HL-60 (cell line): Measurements from ENCODE around the gene HPCAL1.

Source experiments
- DNase-seq, 2 experiments: peaks; one replicate each; pipeline ENCODE4 v3.0.0-alpha.2; 2010 to 2020; ENCODE audit warnings: low read depth in 1 of 2, low spot score in 1 of 2
- H3K27ac ChIP-seq: fragments of 250-450 bp; sonication (Bioruptor Pico); replicated peaks from 2 replicates; pipeline ENCODE4 v1.5.1; 2020; ENCODE audit warnings: mild to moderate bottlenecking, moderate library complexity
- H3K27me3 ChIP-seq: fragments of 250-450 bp; sonication (Bioruptor Pico); 2 replicates; pipeline ENCODE4 v1.5.1; 2021; ENCODE audit warnings: mild to moderate bottlenecking, moderate library complexity; ENCODE audit not compliant: insufficient read depth, poor library complexity, severe bottlenecking
- H3K4me3 ChIP-seq: replicated peaks from 2 replicates; pipeline ENCODE4 v1.5.1; 2011; ENCODE audit warnings: mild to moderate bottlenecking, control low read depth, low read length; ENCODE audit not compliant: insufficient read depth
- GABPA ChIP-seq: IDR thresholded peaks from 2 replicates; pipeline ENCODE4 v1.6.1; 2012; ENCODE audit warnings: low read depth
- POLR2AphosphoS5 ChIP-seq: IDR thresholded peaks from 2 replicates; pipeline ENCODE4 v1.6.1; 2012; ENCODE audit warnings: low read depth
- SPI1 ChIP-seq: IDR thresholded peaks from 2 replicates; pipeline ENCODE4 v1.6.1; 2012; ENCODE audit warnings: low read depth, mild to moderate bottlenecking, borderline replicate concordance
- TF ChIP-seq, protein P1 (sequence below): IDR thresholded peaks from 2 replicates; pipeline ENCODE4 v1.6.1; 2012; ENCODE audit warnings: low read depth; ENCODE audit not compliant: insufficient replicate concordance
- TF ChIP-seq, protein P2 (sequence below): IDR thresholded peaks from one replicate; pipeline ENCODE4 v1.5.1; 2011; ENCODE audit warnings: low read length, control low read depth, inconsistent platforms; ENCODE audit not compliant: insufficient read depth

The HPCAL1 gene

DNA sequence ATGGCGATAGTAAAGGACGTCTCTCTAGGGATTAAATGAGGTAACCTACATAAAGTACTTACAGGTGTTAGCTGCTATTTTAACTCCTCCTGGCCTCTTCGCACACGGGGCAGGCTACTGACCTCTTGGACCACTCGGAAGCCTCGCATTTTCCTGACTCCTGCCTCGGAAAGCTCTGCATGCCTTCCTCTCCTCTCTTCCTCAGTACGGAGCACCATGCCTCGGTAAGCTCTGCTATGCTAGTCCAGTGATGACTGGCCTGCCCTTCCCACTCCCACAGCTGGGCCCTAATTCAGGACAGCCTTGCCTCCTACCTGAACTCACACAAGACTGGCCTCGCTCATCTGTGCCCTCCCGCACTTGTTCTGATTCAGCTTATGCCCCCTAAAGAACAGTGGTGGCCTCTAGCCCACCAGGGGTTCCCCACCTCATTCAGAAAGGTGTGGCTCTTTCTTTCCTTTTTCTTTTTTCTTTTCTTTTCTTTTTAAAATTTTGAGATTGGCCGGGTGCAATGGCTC is 22.7 kb upstream of the HPCAL1 start:
- DNase-seq, result no peak
- TF ChIP-seq, protein P1, sequence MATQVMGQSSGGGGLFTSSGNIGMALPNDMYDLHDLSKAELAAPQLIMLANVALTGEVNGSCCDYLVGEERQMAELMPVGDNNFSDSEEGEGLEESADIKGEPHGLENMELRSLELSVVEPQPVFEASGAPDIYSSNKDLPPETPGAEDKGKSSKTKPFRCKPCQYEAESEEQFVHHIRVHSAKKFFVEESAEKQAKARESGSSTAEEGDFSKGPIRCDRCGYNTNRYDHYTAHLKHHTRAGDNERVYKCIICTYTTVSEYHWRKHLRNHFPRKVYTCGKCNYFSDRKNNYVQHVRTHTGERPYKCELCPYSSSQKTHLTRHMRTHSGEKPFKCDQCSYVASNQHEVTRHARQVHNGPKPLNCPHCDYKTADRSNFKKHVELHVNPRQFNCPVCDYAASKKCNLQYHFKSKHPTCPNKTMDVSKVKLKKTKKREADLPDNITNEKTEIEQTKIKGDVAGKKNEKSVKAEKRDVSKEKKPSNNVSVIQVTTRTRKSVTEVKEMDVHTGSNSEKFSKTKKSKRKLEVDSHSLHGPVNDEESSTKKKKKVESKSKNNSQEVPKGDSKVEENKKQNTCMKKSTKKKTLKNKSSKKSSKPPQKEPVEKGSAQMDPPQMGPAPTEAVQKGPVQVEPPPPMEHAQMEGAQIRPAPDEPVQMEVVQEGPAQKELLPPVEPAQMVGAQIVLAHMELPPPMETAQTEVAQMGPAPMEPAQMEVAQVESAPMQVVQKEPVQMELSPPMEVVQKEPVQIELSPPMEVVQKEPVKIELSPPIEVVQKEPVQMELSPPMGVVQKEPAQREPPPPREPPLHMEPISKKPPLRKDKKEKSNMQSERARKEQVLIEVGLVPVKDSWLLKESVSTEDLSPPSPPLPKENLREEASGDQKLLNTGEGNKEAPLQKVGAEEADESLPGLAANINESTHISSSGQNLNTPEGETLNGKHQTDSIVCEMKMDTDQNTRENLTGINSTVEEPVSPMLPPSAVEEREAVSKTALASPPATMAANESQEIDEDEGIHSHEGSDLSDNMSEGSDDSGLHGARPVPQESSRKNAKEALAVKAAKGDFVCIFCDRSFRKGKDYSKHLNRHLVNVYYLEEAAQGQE, result no peak
- TF ChIP-seq GABPA (no peak), POLR2AphosphoS5 (no peak), SPI1 (no peak)
- TF ChIP-seq, protein P2, sequence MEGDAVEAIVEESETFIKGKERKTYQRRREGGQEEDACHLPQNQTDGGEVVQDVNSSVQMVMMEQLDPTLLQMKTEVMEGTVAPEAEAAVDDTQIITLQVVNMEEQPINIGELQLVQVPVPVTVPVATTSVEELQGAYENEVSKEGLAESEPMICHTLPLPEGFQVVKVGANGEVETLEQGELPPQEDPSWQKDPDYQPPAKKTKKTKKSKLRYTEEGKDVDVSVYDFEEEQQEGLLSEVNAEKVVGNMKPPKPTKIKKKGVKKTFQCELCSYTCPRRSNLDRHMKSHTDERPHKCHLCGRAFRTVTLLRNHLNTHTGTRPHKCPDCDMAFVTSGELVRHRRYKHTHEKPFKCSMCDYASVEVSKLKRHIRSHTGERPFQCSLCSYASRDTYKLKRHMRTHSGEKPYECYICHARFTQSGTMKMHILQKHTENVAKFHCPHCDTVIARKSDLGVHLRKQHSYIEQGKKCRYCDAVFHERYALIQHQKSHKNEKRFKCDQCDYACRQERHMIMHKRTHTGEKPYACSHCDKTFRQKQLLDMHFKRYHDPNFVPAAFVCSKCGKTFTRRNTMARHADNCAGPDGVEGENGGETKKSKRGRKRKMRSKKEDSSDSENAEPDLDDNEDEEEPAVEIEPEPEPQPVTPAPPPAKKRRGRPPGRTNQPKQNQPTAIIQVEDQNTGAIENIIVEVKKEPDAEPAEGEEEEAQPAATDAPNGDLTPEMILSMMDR, result no peak
- H3K4me3 ChIP-seq, result no peak overlapping the region
- H3K27ac ChIP-seq, result no peak overlapping the region
- H3K27me3 ChIP-seq, result no peaks in the 10 kb centered on the region

DNA sequence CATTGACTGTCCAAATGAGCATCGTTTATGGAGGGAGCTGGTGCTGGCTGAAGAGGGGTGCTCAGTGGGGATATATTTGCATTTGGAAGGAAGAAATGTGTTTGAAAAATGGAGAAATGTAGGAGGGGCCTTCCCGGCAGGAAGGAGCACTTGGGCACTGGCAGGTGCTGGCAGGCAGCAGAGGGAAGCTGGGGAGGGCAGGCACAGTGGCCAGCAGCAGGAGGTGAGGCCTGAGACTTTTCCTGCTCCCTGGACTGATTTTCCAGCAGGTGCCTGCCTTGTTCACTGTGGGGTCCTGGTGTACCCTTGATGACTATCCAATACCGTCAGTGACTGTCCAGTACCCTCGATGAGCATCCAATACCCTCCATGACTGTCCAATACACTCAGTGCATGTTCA is 20.8 kb upstream of the HPCAL1 start:
- no peak overlapping the region for H3K4me3 ChIP-seq
- TF ChIP-seq POLR2AphosphoS5, result no peak
- no peak for DNase-seq

DNA sequence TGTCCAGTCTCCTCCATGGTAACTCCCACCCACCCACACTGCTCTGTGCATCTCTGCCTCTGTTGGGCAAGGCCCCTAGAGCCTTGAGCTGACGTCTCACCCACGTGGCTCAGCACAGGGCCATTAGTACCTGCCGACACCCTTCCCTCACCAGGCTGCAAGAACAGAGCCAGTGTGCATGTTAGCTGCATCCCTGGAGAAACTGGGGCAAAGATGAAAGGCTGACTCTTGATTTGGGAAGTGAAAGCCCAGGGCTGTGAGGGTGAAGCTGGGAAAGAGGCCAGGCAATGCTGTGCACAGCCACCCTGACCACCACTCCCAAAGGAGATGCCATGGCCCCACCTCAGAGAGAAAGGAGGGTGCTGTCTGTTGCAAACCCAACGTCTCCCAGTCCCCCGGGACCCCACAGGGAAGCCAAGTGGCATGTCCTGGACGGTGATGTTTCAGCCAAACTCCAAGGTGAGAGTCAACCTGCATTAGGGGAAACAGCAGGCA is 20.0 kb upstream of the HPCAL1 start:
- no peak for DNase-seq
- no peak for TF ChIP-seq POLR2AphosphoS5
- TF ChIP-seq, protein P2, result no peak
- TF ChIP-seq GABPA, result no peak
- no peak for TF ChIP-seq SPI1
- TF ChIP-seq, protein P1, result no peak
- H3K27ac ChIP-seq, result no peak overlapping the region; the same call in 1 of the 2 replicates
- H3K27me3 ChIP-seq, result no peaks in the 10 kb centered on the region
- H3K4me3 ChIP-seq, result no peak overlapping the region

More for the DNA sequence above, 20.8 kb upstream of the HPCAL1 start:
- no peak overlapping the region for H3K27ac ChIP-seq
- H3K27me3 ChIP-seq, result no peaks in the 10 kb centered on the region

DNA sequence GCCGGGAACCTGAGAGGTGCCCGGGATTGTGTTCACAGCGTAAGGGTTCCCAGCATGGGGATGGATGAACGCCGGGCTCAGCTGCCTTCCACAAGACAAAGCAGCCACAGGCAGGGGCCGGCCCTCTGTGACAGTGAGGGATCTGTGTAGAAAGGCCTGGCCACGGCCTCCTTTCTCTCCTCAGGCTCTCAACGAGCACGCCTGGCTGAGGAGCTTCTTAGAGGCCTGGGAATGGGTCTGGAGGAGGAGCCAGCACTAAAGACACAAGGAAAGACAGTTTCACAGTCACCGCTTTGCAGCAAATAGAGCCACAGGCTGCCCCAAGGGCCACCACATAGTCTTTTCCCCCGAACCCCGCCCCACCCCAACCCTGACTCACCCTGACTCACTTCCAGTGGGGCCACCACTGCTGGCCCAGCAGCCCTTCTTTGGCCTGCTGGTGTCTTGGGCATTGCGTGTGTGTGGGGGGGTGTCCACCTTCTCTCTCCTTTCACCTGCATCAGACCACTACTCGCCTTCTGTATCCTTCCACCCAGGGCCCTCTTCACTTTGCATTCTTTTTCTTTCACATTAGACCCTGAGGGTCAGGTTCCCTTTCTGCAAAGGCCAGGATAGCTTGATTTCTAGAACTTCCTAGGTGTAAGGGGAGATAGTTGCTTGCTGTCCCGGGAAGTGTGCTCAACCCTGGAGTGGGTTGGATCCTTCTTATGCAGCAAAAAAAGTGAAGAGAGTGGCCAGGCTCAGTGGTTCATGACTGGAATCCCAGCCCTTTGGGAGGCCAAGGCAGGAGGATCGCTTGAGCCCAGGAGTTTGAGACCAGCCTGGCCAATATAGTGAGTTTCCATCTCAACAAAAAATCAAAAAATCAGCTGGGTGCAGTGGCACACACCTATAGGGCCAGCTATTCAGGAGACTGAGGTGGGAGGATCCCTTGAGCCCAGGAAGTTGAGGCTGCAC is 19.3 kb upstream of the HPCAL1 start:
- no peak overlapping the region for H3K4me3 ChIP-seq
- TF ChIP-seq POLR2AphosphoS5 (no peak), GABPA (no peak), SPI1 (no peak)
- TF ChIP-seq, protein P1, result no peak
- TF ChIP-seq, protein P2, result no peak
- H3K27ac ChIP-seq, result no peak overlapping the region; the same call in 1 of the 2 replicates
- no peaks in the 10 kb centered on the region for H3K27me3 ChIP-seq
- DNase-seq, result peak in 1 of 2 experiments; percentile 85
